ENCODE data around the gene EYA4. TPM values are rescaled to one million over a fixed set of nuclear protein-coding genes. Genes with fewer than 3 reads are reported as not detected.

Gene EYA4
- total and polyA plus RNA-seq, 7 donors: 0.01 to 8.6 (median 0.82) TPM; not detected in 2

GRCh38 chr6:133298801-133299200 lies 57.6 kb downstream of the EYA4 start:
- H3K4me1 ChIP-seq: no peaks in the 10 kb centered on the region
- intact Hi-C loops (cut with DNase I): no loop called here
- no peak overlapping the region for H3K4me3 ChIP-seq
- H3K27ac ChIP-seq: no peak overlapping the region
- no peaks in the 10 kb centered on the region for H3K9me3 ChIP-seq
- H3K36me3 ChIP-seq: no peaks in the 10 kb centered on the region
- DNase-seq: no peak
- no peaks in the 10 kb centered on the region for H3K27me3 ChIP-seq
- WGBS, 2 donors: 79 to 81% methylated on average over 4 of the region's 4 CpGs
- TF ChIP-seq CTCF (IDR thresholded peaks at IDR 0.05) (no peak), EP300 (IDR thresholded peaks at IDR 0.05) (no peak), POLR2AphosphoS5 (IDR thresholded peaks at IDR 0.05) (no peak), POLR2A (IDR thresholded peaks at IDR 0.05) (no peak)

GRCh38 chr6:133300896-133301295 lies 59.7 kb downstream of the EYA4 start:
- no peaks in the 10 kb centered on the region for H3K27me3 ChIP-seq
- H3K4me1 ChIP-seq: no peaks in the 10 kb centered on the region
- no peaks in the 10 kb centered on the region for H3K36me3 ChIP-seq
- DNase-seq: no peak
- WGBS, 2 donors: 78 to 87% methylated on average over 3 of the region's 3 CpGs
- intact Hi-C loops (cut with DNase I): no loop called here
- TF ChIP-seq POLR2AphosphoS5 (IDR thresholded peaks at IDR 0.05) (no peak), CTCF (IDR thresholded peaks at IDR 0.05) (no peak), EP300 (IDR thresholded peaks at IDR 0.05) (no peak), POLR2A (IDR thresholded peaks at IDR 0.05) (no peak)
- H3K27ac ChIP-seq: no peak overlapping the region
- H3K4me3 ChIP-seq: no peak overlapping the region
- H3K9me3 ChIP-seq: no peaks in the 10 kb centered on the region

- TF ChIP-seq POLR2AphosphoS5 (IDR thresholded peaks at IDR 0.05) (no peak), POLR2A (IDR thresholded peaks at IDR 0.05) (no peak), EP300 (IDR thresholded peaks at IDR 0.05) (no peak), CTCF (IDR thresholded peaks at IDR 0.05) (no peak)
Measured at GRCh38 chr6:133301835-133302234, 60.7 kb downstream of the EYA4 start.

GRCh38 chr6:133306931-133307330 lies 65.8 kb downstream of the EYA4 start:
- DNase-seq: no peak
- 75 to 78% methylated on average over 5 of the region's 5 CpGs for WGBS, 2 donors
- intact Hi-C loops (cut with DNase I): no loop called here
- no peaks in the 10 kb centered on the region for H3K36me3 ChIP-seq
- H3K4me3 ChIP-seq: no peak overlapping the region
- TF ChIP-seq POLR2A (IDR thresholded peaks at IDR 0.05) (no peak), EP300 (IDR thresholded peaks at IDR 0.05) (no peak), CTCF (IDR thresholded peaks at IDR 0.05) (no peak), POLR2AphosphoS5 (IDR thresholded peaks at IDR 0.05) (no peak)
- no peaks in the 10 kb centered on the region for H3K9me3 ChIP-seq
- H3K27me3 ChIP-seq: no peaks in the 10 kb centered on the region
- no peak overlapping the region for H3K27ac ChIP-seq
- H3K4me1 ChIP-seq: no peaks in the 10 kb centered on the region

More at GRCh38 chr6:133301835-133302234, 60.7 kb downstream of the EYA4 start:
- Histone ChIP-seq H3K9me3 (no peaks in the 10 kb centered on the region), H3K4me3 (no peak overlapping the region), H3K36me3 (no peaks in the 10 kb centered on the region), H3K4me1 (no peaks in the 10 kb centered on the region), H3K27me3 (no peaks in the 10 kb centered on the region), H3K27ac (no peak overlapping the region)
- WGBS, 2 donors: 84 to 85% methylated on average over 5 of the region's 5 CpGs
- DNase-seq: no peak
- intact Hi-C loops (cut with DNase I): no loop called here

GRCh38 chr6:133309579-133309978 lies 68.4 kb downstream of the EYA4 start:
- intact Hi-C loops (cut with DNase I): no loop called here
- WGBS, 2 donors: 77 to 86% methylated on average over 3 of the region's 3 CpGs
- H3K27ac ChIP-seq: no peak overlapping the region
- TF ChIP-seq CTCF (IDR thresholded peaks at IDR 0.05): no peak
- no peak for TF ChIP-seq POLR2AphosphoS5 (IDR thresholded peaks at IDR 0.05)
- no peak for TF ChIP-seq EP300 (IDR thresholded peaks at IDR 0.05)
- TF ChIP-seq POLR2A (IDR thresholded peaks at IDR 0.05): no peak
- no peaks in the 10 kb centered on the region for H3K36me3 ChIP-seq
- H3K27me3 ChIP-seq: no peaks in the 10 kb centered on the region
- no peaks in the 10 kb centered on the region for H3K4me1 ChIP-seq
- no peak for DNase-seq
- H3K9me3 ChIP-seq: no peaks in the 10 kb centered on the region
- H3K4me3 ChIP-seq: no peak overlapping the region
